HK-2 (cell line): Measurements from ENCODE around the gene ZNF581.

Experiments
- DNase-seq: peaks from one replicate; pipeline ENCODE4 v3.0.0-alpha.2; 2018; ENCODE audit not compliant: unreplicated experiment

ZNF581 gene

GRCh38 chr19:55611300-55611982 lies 32.0 kb upstream of the ZNF581 start:
- DNase-seq = no peak

GRCh38 chr19:55611983-55612645 lies 31.3 kb upstream of the ZNF581 start:
- no peak for DNase-seq

DNA sequence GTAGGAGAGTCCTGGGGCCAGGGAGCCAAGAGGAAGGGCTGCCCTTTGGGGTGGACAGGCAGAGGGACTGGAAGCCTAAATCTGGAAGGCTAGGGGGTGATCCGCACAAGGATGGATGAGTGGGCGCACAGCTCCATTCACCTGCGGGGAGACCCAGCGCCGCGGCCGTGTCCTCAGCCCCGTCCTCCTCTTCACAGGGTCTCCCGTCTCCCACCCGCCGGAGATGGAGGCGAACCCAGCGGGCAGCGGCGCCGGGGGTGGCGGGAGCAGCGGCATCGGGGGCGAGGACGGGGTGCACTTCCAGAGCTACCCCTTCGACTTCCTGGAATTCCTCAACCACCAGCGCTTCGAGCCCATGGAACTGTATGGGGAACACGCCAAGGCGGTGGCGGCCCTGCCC lies 30.1 kb upstream of the ZNF581 start:
- DNase-seq = no peak

GRCh38 chr19:55613930-55614710 lies 29.3 kb upstream of the ZNF581 start:
- DNase-seq = no peak

- DNase-seq = no peak
Measured at GRCh38 chr19:55614711-55615542, 28.5 kb upstream of the ZNF581 start.

- DNase-seq = no peak
Measured at GRCh38 chr19:55615543-55616394, 27.7 kb upstream of the ZNF581 start.

DNA sequence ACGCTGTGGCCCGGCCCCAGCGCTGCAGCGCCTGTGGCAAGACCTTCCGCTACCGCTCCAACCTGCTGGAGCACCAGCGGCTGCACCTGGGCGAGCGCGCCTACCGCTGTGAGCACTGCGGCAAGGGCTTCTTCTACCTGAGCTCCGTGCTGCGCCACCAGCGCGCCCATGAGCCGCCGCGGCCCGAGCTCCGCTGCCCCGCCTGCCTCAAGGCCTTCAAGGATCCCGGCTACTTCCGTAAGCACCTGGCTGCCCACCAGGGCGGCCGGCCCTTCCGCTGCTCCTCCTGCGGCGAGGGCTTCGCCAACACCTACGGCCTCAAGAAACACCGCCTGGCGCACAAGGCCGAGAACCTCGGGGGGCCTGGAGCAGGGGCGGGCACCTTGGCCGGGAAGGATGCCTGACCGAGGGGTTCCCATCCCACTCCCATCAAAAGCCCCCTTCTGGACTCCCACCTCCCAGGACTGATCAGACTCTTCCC lies 27.0 kb upstream of the ZNF581 start:
- no peak for DNase-seq

- no peak for DNase-seq
Measured at GRCh38 chr19:55617426-55617825, 26.0 kb upstream of the ZNF581 start.

DNA sequence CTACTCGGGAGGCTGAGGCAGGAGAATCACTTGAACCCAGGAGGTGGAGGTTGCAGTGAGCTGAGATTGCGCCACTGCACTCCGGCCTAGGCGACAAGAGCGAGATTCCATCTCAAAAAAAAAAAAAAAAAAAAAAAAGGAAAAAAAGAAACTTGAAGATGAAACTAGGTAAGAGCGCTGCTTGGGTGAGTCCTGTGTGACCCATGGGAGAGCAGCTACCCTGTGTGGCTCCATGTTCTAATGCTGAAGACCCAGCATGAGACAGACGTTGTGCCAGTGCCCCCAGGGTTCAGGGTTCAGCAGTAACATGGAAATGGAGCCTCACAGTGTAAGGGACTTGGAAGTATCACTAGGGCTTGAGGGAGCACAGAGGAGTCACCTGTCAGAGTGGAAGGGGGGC lies 25.0 kb upstream of the ZNF581 start:
- DNase-seq = no peak

DNA sequence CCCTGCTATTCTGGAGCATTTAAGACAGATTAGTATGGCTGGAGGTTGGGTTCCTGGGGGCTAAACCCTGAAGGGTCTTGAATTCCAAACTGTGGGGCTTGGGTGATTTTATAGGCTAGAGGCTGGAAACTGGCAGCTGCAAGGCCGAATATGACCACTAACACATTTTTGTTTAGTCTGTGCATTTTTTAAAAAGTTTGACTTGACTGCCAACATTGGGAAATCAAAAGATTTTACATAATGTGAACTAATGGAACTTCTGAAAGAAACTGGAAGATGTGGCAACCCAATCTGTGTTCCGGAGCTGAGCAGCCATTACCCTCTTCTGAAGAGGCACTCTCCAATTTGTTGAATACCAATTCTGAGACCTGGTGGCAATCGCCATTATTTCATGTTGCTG lies 24.2 kb upstream of the ZNF581 start:
- DNase-seq = no peak

- no peak for DNase-seq
Measured at GRCh38 chr19:55620410-55621204, 22.8 kb upstream of the ZNF581 start.

DNA sequence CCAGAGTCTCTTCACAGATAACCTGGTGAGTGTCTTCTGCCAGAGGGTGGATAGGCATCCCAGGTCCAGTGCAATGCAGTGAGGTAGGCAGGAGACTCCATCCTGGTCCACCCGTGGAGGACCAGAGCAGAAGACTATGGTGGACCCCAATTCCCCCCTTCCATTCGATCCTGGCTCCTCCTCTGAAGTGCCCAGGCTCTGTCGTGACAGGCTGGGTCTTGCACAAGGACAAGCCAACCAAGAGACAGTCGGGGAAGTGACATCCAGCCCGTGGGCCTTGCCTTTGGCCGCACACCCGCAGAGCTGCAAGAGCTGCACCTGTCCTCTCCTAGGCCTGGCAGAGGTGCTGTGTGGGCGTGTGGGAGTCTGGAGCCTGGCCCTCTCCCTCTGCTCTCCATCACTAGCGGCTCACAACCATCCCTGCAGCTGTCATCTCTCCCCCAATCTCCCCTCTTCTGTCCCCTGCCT lies 22.2 kb upstream of the ZNF581 start:
- DNase-seq = no peak

- no peak for DNase-seq
Measured at GRCh38 chr19:55621673-55622231, 21.7 kb upstream of the ZNF581 start.

- no peak for DNase-seq
Measured at GRCh38 chr19:55622242-55622969, 21.0 kb upstream of the ZNF581 start.

- DNase-seq = no peak
Measured at GRCh38 chr19:55623130-55623529, 20.3 kb upstream of the ZNF581 start.

DNA sequence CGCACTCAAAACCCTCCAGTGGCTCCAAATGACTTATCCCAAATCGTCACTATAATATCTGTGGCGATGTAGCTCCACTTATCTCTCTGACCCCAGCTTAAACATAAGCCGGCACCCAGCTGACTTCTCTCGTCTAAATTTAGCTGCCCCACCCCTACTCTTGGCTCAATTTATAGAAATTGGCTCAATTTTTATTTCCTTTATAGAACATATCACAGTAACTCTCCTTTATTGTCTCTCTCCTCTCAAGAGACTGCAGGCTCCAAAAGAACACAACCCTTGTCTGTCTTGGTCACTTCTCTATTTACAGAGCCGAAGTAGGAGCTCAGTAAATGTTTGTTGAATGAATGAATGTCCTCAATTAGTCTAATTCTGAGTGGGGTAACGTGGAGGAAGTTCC lies 19.9 kb upstream of the ZNF581 start:
- DNase-seq = no peak

- DNase-seq = peak; percentile 99
Measured at GRCh38 chr19:55624109-55625003, 19.1 kb upstream of the ZNF581 start, which contains the start of gene ZNF784. Gene ZNF784, minus strand, starts transcription at chr19:55624566. Its CDS starts 5 bp downstream, at chr19:55624561.

DNA sequence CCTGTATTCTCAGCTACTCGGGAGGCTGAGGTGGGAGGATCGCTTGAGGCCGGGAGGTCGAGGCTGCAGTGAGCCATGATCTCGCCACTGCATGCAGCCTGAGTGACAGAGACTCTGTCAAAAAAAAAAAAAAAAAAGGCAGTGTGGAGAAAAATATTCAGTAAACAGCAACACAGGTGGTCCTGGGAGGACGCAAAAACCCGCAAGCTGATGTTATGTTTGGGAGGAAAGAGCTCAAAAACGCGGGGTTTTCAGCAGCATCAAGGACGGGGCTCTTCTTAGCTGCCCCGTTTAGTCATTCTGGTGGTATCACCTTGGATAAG lies 18.5 kb upstream of the ZNF581 start:
- no peak for DNase-seq
